Activated T-cell treated with anti-CD3 and anti-CD28 coated beads, Interleukin-2, amount 50 U/mL, for 4 hours (primary cell): ENCODE data around the gene USP7. TPM values are rescaled to one million over a fixed set of nuclear protein-coding genes. Genes with fewer than 3 reads are reported as not detected.

Experiments used
- ATAC-seq, 2 donors: fragments of 200-7000 bp; cut with Tn5 transposase; one replicate each; pipeline ENCODE4 v1.10.0; 2021
- DNase-seq: peaks from one replicate; pipeline ENCODE4 v3.0.0-alpha.2; 2020
- H3K27me3 Mint-ChIP-seq: one replicate; pipeline ENCODE4 v1.8.0; 2021; ENCODE audit warnings: low read depth, mixed read lengths
- H3K36me3 Mint-ChIP-seq: one replicate; pipeline ENCODE4 v1.8.0; 2022; ENCODE audit warnings: mixed read lengths; ENCODE audit not compliant: insufficient read depth
- H3K4me1 Mint-ChIP-seq: one replicate; pipeline ENCODE4 v1.8.0; 2021; ENCODE audit warnings: low read depth, mixed read lengths
- H3K4me3 Mint-ChIP-seq: one replicate; pipeline ENCODE4 v1.8.0; 2021; ENCODE audit warnings: mild to moderate bottlenecking, moderate library complexity, mixed read lengths
- H3K9me3 Mint-ChIP-seq: one replicate; pipeline ENCODE4 v1.8.0; 2021; ENCODE audit warnings: mixed read lengths
- total RNA-seq, 3 donors: library from RNA; stranded (reverse); gene quantifications; one replicate each; pipeline ENCODE4 v1.2.1, GENCODE V29; 2021

The USP7 gene
- total RNA-seq, 3 donors from 2014 or later: 189 to 210 (median 196) TPM

DNA sequence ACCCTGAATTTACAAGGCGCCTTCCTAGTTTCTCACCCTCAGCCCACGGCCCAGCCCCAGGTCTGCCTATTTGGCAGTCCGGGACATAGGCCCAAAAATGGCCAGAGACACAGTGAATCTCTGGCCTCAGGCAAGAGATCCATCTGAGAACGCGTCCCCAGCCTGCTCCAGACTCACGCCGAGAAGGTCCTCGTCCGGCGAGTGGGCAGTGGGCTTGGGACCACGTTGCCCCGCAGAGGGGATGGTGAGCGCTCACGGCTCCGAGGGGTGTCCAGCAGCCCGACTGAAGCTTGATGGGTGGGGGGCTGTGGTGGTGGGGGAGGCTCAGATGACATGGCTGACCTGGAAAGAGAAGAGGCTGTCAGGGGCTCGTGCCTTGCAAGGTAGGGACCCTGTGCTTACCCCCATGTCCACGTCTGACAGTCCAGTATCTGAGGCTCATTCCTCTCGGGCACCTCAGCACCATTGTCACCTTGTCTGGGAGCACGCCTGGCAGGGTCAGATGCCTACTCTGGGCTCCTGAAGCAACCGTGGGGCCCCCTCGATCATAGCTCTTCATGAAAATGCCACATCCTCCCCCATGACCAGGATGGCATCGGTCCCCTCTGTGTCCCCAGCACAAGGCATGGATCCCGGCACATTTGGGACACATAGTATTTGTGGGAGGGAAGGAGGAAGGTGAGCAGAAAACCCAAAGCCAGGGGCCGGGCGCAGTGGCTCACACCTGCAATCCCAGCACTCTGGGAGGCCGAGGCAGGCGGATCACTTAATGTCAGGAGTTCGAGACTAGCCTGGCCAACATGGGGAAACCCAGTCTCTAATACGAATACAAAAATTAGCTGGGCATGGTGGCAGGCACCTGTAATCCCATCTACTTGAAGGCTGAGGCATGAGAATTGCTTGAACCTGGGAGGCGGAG is 104.5 kb downstream of the USP7 start:
- H3K4me1 Mint-ChIP-seq: peaks cover 18% of the 10 kb centered on the region
- DNase-seq (no peak), ATAC-seq (no peak)
- no peak overlapping the region for H3K4me3 Mint-ChIP-seq
- peaks cover 19% of the 10 kb centered on the region for H3K36me3 Mint-ChIP-seq
- no peaks in the 10 kb centered on the region for H3K9me3 Mint-ChIP-seq
- H3K27me3 Mint-ChIP-seq: no peaks in the 10 kb centered on the region

- Mint-ChIP-seq H3K27me3 (no peaks in the 10 kb centered on the region), H3K9me3 (no peaks in the 10 kb centered on the region), H3K36me3 (peaks cover 24% of the 10 kb centered on the region), H3K4me1 (peaks cover 15% of the 10 kb centered on the region), H3K4me3 (no peak overlapping the region)
- no peak for ATAC-seq
- no peak for DNase-seq
Measured at GRCh38 chr16:8855972-8856371, 107.7 kb downstream of the USP7 start.

GRCh38 chr16:8855051-8855786 is 108.5 kb downstream of the USP7 start:
- no peak for ATAC-seq
- peaks cover 20% of the 10 kb centered on the region for H3K4me1 Mint-ChIP-seq
- no peak overlapping the region for H3K4me3 Mint-ChIP-seq
- H3K9me3 Mint-ChIP-seq: no peaks in the 10 kb centered on the region
- peaks cover 29% of the 10 kb centered on the region for H3K36me3 Mint-ChIP-seq
- DNase-seq: no peak
- H3K27me3 Mint-ChIP-seq: no peaks in the 10 kb centered on the region

DNA sequence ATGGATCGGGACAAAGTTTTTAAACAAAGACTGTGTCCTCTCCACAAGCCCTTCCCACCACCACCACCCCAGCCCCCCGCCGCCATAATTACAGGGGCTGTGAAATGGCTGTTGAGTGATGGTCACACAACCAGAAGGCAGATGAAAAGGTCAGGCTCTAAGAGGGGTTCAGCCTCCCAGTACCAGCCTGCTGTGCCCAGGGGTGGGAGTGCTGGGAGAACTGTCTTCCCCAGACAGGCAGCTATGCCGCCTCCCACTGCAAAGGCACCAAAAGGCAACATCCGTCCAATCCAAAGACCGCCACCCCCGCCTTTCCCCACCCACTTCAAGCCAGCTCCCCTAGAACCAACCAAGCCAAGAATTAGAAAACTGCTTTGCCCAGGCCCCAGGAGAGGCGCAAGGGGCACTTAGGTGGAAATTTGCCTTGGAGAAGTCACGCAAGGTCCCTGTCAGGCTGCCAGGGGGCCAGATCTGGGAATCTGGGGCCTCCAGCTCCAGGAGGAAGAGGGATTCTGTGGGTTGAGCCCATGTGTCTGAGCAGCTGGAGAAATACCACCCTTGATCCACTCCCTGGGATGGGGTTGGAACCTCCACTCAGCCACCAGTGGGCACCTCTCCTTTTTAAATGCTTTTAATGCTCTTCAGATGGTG is 109.3 kb downstream of the USP7 start:
- no peaks in the 10 kb centered on the region for H3K9me3 Mint-ChIP-seq
- no peaks in the 10 kb centered on the region for H3K27me3 Mint-ChIP-seq
- H3K4me3 Mint-ChIP-seq: no peak overlapping the region
- no peak for DNase-seq
- no peak for ATAC-seq
- H3K36me3 Mint-ChIP-seq: peaks cover 33% of the 10 kb centered on the region
- peaks cover 24% of the 10 kb centered on the region for H3K4me1 Mint-ChIP-seq

DNA sequence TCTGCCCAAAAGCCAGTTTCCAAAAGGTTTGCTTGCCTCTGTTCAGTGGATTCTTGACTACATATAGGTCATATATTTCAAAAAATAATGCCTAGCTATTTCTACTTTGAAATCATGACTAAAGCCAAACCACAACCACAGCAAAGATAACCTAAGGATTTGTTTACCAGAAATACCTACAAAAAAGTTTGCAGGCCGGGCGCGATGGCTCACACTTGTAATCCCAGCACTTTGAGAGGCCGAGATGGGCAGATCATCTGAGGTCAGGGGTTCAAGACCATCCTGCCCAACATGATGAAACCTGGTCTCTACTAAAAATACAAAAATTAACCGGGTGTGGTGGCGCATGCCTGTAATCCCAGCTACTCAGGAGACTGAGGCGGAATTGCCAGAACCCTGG is 110.1 kb downstream of the USP7 start:
- H3K9me3 Mint-ChIP-seq: no peaks in the 10 kb centered on the region
- ATAC-seq (no peak), DNase-seq (no peak)
- no peak overlapping the region for H3K4me3 Mint-ChIP-seq
- H3K27me3 Mint-ChIP-seq: no peaks in the 10 kb centered on the region
- H3K36me3 Mint-ChIP-seq: peaks cover 33% of the 10 kb centered on the region
- H3K4me1 Mint-ChIP-seq: peaks cover 27% of the 10 kb centered on the region

- H3K4me3 Mint-ChIP-seq: no peak overlapping the region
- DNase-seq: no peak
Measured at GRCh38 chr16:8853150-8853549, 110.6 kb downstream of the USP7 start.

GRCh38 chr16:8852534-8852933 is 111.2 kb downstream of the USP7 start:
- H3K4me1 Mint-ChIP-seq: peaks cover 25% of the 10 kb centered on the region
- H3K36me3 Mint-ChIP-seq: peaks cover 27% of the 10 kb centered on the region
- ATAC-seq (no peak), DNase-seq (no peak)
- no peaks in the 10 kb centered on the region for H3K9me3 Mint-ChIP-seq
- no peaks in the 10 kb centered on the region for H3K27me3 Mint-ChIP-seq
- H3K4me3 Mint-ChIP-seq: no peak overlapping the region

More at GRCh38 chr16:8853150-8853549, 110.6 kb downstream of the USP7 start:
- Mint-ChIP-seq H3K9me3 (no peaks in the 10 kb centered on the region), H3K4me1 (peaks cover 27% of the 10 kb centered on the region), H3K27me3 (no peaks in the 10 kb centered on the region), H3K36me3 (peaks cover 30% of the 10 kb centered on the region)
- no peak for ATAC-seq

DNA sequence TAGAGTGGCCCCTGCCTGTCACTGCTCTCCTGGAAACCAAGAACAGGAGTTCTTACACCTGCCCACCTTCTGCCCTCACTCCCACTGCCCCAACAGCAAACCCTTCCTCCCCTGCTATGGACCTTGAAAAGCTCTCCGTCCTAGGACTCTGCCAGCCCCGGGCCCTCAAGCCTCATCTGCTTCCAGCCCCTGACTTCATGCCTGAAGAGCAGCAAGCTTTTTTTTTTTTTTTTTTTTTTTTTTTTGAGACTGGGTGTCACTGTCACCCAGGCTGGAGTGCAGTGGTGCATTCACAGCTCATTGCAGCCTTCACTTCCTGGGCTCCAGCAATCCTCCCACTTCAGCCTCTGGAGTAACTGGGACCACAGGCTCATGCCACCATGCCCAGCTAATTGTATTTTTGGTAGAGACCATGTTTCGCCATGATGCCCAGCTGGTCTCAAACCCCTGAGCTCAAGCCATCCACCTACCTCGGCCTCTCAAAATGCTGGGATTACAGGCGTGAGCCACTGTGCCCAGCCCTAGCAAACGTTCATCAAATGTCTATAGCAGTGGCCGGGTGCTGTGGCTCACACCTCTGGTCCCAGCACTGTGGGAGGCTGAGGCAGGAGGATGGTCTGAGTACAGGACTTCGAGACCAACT is 111.8 kb downstream of the USP7 start:
- Mint-ChIP-seq H3K27me3 (no peaks in the 10 kb centered on the region), H3K4me1 (peaks cover 25% of the 10 kb centered on the region), H3K36me3 (peaks cover 27% of the 10 kb centered on the region), H3K4me3 (no peak overlapping the region), H3K9me3 (no peaks in the 10 kb centered on the region)
- DNase-seq (no peak), ATAC-seq (no peak)

DNA sequence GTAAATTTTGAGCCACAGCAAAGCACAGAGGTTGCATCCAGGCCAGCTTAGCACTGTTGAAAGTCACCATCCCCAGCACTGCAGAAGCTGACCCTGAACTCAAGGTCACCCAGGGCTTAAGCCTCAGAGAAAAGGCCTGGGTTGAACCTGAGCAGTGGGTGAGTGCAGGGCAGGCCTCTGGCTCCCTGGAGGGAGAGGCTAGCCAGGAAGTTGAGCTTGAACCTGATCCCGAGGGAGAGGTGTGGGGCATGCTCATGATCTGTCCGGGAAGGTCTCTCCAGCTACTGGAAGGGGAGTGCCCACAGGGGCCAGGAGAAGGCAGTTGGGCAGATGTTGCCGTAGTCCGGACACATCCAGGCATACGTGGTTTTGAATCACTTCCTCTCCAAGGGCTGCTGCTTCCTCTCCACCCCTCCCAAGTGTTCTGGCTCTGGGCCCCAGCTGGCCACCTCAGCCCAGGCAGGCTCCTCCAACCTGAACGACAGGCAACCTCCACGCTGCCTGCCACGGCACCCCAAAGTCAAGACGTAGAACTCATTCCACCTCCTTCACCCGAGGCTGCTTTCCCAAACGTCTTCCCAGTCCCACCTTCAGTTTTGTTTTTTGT is 113.3 kb downstream of the USP7 start:
- ATAC-seq (no peak), DNase-seq (no peak)

DNA sequence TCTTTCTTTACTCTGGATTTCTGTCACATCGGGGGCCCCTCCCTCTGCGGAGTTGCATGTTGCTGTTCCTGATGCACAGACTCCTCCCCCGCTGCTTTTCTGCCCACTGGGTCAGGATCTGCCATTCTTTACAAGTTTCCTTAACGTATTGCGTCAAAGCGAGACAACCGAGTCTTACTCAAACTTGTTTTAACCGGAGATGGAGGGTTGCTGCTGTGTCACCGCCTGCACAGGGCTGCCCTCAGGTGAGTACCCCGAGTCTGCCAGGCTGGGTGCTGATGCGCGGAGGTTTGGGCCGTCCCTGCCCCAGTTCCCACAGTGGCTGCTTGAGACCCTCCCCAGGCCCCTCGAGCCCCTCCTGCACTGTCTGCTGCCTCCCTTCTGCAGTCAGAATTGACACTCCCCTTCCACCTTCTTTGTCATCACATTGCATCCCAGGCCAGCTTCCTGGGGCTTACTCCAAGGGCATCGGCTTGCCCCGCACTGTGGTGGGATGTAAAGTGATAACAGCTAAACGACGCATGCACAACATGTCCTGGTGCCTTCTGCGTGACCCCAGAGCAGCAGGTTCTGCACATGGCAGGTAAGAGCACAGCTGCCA is 114.2 kb downstream of the USP7 start:
- H3K36me3 Mint-ChIP-seq: peaks cover 23% of the 10 kb centered on the region

More for the DNA sequence above, 113.3 kb downstream of the USP7 start:
- Mint-ChIP-seq H3K27me3 (no peaks in the 10 kb centered on the region), H3K4me3 (no peak overlapping the region), H3K9me3 (no peaks in the 10 kb centered on the region), H3K4me1 (peaks cover 17% of the 10 kb centered on the region), H3K36me3 (peaks cover 23% of the 10 kb centered on the region)

DNA sequence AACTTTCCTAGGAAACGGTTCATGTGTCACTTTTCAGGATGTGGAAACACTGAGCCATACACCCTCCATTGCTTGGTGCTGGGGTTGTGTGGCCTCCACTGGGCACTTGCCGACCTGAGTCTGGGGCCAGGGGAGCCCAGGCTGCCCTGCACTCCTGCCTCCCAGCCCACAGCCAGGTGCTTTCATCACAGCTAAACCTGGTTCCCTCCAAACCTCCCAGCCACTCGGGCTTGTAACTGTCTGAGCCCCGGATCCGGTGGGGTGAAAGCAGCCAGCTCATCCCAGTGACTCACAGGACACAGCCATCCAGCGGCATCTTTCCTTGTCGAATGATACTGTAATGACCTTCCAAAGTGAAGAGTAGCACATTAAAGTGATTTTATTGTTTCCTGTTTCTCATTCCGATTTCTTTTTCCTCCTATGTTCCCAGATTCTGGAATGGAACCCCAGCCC is 114.7 kb downstream of the USP7 start:
- Mint-ChIP-seq H3K36me3 (peaks cover 25% of the 10 kb centered on the region), H3K4me1 (peaks cover 17% of the 10 kb centered on the region), H3K27me3 (no peaks in the 10 kb centered on the region), H3K4me3 (no peak overlapping the region), H3K9me3 (no peaks in the 10 kb centered on the region)
- ATAC-seq: no peak
- no peak for DNase-seq

More for the DNA sequence above, 114.2 kb downstream of the USP7 start:
- DNase-seq (no peak), ATAC-seq (peak in 1 of 2 donors; percentile 25)
- Mint-ChIP-seq H3K27me3 (no peaks in the 10 kb centered on the region), H3K4me3 (no peak overlapping the region), H3K4me1 (peaks cover 17% of the 10 kb centered on the region), H3K9me3 (no peaks in the 10 kb centered on the region)

GRCh38 chr16:8848231-8848938 is 115.3 kb downstream of the USP7 start:
- no peaks in the 10 kb centered on the region for H3K9me3 Mint-ChIP-seq
- H3K27me3 Mint-ChIP-seq: no peaks in the 10 kb centered on the region
- H3K36me3 Mint-ChIP-seq: peaks cover 27% of the 10 kb centered on the region
- peaks cover 15% of the 10 kb centered on the region for H3K4me1 Mint-ChIP-seq
- DNase-seq: no peak
- ATAC-seq: no peak
- no peak overlapping the region for H3K4me3 Mint-ChIP-seq

DNA sequence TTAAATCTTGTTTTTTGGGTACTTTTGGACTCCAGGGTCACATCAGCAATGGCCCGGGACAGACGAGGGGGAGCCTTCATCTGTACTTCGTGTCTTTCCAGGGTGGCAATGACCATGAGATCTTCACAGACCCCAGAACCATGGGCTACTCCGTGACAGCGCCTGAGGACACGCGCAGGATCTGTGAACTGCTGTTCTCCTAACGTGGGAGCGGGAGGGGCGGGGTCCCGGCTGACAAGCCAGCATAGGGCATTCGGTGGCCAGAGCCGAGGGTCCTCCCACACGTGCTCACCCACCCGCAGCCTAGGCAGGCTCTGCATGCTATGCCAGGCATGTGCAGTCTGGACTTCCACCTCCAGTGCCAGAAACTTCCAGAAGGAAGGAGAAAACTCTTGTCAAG is 116.1 kb downstream of the USP7 start:
- no peaks in the 10 kb centered on the region for H3K9me3 Mint-ChIP-seq
- DNase-seq (no peak), ATAC-seq (no peak)
- H3K27me3 Mint-ChIP-seq: no peaks in the 10 kb centered on the region
- peaks cover 15% of the 10 kb centered on the region for H3K4me1 Mint-ChIP-seq
- no peak overlapping the region for H3K4me3 Mint-ChIP-seq
- H3K36me3 Mint-ChIP-seq: peaks cover 24% of the 10 kb centered on the region
